H4 (cell line): ENCODE results near the gene ERN2. TPM values are rescaled to one million over a fixed set of nuclear protein-coding genes. Genes with fewer than 3 reads are reported as not detected.
A peak's percentile ranks its signal among the peaks of the same experiment; 100 is the strongest.
"Not testable (repeated sequence)": the region's sequence is repeated elsewhere in the genome, so short reads cannot be mapped to it uniquely, and the experiment has no call there.

Experiments used
- DNase-seq: peaks from one replicate; pipeline ENCODE4 v3.0.0-alpha.2; 2015; ENCODE audit warnings: low spot score
- total RNA-seq: library from RNA; depleted of rRNA; stranded (reverse); fragments of >200 nt; shearing (Covaris generic); gene quantifications from 2 replicates; pipeline ENCODE4 v1.2.3, GENCODE V29; 2014

Gene ERN2
- total RNA-seq, 1 experiment from 2014 or later, result not detected

DNA sequence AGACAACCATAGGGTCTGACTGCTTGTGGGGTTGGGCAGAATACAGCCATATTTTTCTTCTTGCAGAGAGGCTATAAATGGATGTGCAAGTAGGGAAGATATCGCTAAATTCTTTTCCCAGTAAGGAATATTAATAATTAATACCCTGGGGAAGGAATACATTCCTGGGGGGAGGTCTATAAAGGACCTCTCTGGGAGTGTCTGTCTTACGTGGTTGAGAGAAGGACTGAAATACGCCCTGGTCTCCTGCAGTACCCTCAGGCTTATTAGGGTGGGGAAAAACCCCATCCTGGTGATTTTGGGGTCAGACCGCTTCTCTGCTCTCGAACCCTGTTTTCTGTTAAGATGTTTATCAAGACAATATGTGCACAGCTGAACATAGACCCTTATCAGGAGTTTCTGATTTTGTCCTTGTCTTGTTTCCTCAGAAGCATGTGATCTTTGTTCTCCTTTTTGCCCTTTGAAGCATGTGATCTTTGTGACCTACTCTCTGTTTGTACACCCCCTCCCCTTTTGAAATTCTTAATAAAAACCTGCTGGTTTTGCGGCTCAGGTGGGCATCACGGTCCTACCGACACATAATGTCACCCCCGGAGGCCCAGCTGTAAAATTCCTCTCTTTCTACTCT, 9.7 kb upstream of the ERN2 start:
- DNase-seq, result not testable (repeated sequence)

DNA sequence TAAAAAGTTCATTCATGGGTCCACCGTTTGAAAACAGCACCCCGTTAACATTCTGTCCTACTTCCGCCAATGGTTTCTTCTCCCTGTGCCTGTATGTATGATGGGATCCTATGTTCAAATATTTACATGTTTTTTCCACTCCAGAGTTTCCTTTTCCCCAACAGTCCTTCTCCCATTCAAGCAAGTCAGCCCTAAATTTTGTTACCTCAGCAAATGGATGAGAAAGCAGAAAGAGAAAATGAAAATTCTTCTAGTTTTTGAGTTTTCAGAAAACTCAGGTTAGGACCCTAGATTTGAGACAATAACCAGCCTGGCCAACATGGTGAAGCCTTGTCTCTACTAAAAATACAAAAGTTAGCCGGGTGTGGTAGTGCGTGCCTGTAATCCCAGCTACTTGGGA, 3.5 kb upstream of the ERN2 start:
- DNase-seq, result no peak

DNA sequence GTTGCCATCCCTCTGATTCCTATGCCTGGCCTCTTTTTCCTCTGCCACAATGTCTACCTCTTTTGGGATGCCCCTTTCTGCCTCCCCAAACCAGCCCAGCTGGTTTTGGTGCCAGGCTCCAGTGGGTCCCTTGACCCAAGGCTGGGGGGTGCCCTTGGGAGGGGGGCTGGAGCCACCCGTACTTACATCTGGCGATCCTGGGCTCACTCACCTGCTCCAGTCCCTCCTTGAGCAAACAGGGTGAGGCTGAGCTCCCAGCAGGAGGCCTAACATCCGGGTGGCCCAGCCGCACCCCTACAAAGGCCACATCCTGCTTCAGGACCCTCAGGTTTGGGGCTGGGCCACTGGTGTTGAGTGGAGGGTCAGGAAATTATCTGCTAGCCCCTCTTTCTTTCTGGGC, 1.2 kb downstream of the ERN2 start:
- no peak for DNase-seq

DNA sequence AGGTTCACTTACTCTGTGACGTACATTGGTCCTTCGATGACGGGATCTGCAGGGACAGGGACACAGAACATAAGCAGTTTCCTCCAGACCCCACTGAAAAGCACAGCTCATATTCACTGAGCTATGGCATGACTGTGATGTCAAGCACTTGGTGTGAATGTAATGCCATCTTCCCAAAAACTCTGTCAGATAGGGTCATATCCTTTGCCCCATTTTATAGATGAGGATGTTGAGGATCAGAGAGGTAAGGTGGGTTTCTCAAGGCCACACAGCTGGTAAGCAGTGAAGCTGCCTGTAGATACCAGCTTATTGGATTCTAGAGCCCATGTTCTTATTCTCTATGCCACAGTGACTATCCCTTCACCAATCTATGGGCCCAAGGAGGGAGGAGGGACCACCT, 2.5 kb downstream of the ERN2 start:
- DNase-seq, result no peak

GRCh38 chr16:23710008-23710407, 3.0 kb downstream of the ERN2 start:
- DNase-seq, result no peak

GRCh38 chr16:23709536-23709935, 3.5 kb downstream of the ERN2 start:
- no peak for DNase-seq

- no peak for DNase-seq
Measured at GRCh38 chr16:23706439-23706838, 6.6 kb downstream of the ERN2 start.

- DNase-seq, result no peak
Measured at GRCh38 chr16:23705517-23705902, 7.5 kb downstream of the ERN2 start.

DNA sequence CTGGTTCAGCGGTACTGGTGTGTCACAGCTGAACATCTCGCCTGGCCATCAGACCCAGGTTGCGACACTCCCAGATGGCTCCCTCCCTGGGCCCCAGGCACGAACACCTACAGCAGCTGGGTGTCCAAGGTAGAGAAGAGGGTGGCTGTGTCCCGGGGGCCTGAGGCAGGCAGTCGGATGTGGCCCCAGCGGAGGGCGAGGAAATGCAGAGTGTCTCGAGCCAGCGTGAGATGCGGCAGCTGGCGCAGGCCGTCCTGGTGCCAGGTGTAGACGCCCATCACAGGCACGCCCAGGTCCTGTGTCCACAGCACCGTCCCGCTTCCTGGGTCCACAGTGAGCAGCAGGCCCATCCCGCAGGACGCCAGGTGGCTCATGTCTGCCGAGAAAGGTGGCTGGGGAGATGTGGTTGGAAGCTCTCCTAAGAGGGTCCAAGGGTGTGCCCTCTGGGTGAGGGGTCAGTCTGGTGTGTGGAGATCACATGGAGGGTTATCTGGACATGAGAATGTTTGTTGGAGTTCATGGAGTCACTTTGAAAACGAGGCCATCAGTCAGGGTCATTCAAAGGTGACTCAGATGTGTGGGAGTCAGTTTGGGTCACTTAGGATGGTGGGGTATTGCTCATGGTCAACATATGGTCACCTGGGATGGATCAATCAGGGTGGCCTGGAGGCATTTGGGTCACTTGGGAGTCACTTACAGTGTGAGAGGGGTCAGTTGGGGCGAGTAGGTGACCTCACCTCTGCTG, 8.1 kb downstream of the ERN2 start:
- DNase-seq, result no peak

GRCh38 chr16:23702951-23703350, 10.1 kb downstream of the ERN2 start:
- DNase-seq, result no peak

DNA sequence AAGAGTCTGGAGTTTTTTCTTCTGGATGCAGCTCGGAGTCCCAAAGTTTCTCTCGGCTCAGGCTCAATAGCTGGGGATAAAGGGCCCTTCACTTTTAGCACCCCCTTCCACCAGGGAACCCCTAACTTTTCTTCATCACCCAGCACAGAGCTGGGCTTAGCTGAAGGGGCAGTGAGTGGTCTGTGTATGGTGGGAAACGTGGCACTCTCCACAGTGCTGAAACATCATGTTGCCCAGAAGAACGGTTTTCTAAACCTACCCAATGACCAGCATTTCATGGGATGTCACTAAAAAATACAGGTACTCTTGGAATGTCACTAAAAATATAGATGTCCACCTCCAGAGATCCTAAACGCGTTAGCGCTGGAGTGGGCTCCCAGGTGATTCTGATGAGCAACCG, 12.0 kb downstream of the ERN2 start:
- DNase-seq, result no peak

DNA sequence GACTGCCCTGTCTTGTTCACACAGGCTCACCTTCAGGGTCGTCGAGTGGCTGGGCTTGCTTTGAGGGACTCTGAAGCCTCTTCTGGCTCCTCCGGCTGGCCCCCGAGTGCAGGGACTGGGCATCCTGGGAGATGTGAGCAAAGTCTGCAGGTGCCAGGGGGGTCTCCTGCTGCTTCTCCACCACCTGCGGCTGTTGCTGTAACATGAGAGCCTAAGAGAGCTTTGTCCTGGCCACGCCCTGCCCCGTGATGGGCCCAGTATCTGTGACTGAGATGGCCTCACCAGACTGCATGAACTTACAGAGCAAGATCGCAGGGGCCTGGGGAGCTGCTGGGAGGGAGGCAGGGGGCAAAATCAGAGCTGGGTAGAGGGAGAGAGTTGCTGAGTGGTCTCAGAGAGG, 12.5 kb downstream of the ERN2 start:
- no peak for DNase-seq

GRCh38 chr16:23700093-23700492, 12.9 kb downstream of the ERN2 start:
- no peak for DNase-seq

DNA sequence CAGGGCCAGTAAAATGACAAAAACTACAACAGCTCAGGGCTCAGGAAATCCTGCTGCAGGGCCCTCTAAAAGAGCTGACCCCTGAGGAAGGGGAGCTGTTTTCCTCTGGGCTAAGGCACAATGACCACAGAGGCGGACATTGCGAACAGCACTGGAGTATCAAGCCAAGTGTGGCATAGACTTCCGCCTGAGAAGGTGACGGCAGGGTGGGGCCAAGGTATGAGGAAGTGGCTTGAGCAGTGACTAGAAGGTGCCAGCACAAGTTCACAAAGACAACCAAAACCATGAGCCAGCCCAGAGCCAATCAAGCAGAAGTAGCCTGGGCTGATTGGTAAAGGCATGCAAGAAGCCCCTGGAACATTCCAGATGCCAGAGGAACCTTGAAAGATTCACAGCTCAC, 13.9 kb downstream of the ERN2 start:
- DNase-seq, result no peak

DNA sequence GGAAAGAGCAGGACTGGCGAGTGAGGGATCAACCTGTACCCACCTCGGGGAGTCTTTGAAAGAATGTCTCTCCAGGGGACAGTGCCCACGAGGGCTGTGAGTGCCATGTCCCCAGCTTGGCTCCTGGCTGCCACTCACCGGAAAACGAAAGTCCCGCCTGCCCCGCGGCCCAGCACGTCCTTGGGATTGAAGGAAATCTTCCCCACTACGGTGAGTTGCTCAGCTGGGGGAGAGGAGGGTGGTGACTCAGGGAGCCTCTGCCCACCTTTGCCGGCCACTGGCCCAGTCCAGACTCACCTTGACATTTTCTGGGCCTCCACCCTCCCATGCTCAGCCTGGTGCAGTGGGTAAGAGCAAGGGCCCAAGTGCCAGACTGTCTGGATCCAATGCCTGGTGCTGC, 17.3 kb downstream of the ERN2 start:
- no peak for DNase-seq

- no peak for DNase-seq
Measured at GRCh38 chr16:23694644-23695373, 18.2 kb downstream of the ERN2 start.

- DNase-seq, result no peak
Measured at GRCh38 chr16:23694265-23694643, 18.8 kb downstream of the ERN2 start.

DNA sequence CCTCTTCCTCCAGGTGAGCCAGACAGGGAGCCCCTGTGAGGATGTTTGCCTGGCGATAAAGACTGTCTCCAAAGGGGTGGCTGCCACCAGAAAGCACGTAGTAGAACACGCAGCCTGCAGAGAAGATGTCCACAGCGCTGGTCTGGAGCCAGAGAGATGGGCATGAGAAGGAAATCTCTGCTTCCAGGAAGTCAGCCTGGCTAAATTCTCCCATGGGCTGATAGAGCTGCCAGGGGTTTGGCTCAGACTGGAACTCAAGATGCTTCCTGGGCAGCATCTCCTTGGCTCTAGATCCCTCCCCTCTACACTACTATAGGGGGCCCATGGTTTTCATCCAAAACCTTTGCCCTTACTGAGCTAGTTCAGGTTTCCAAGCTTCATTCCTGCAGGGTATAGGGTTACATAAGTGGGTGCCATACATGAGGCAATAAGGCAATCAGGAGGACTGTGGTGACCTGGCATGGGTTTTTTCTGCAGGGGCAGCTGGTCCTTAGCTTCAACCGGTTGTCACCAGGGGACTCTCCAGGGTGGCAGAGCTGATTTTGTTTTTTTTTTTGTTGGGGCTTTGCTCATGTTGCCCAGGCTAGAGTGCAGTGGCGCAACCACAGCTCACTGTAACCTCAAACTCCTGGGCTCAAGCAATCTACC, 20.7 kb downstream of the ERN2 start:
- no peak for DNase-seq

GRCh38 chr16:23691483-23692189, 21.4 kb downstream of the ERN2 start:
- DNase-seq, result peak; percentile 25

- no peak for DNase-seq
Measured at GRCh38 chr16:23690771-23691482, 22.1 kb downstream of the ERN2 start.
